RWPE2 (cell line): ENCODE data around the gene KCNB1.

Source experiments
- ATAC-seq: fragments of 200-7000 bp; cut with Tn5 transposase; 3 replicates; pipeline ENCODE4 v1.9.1; 2021; ENCODE audit warnings: low read depth
- DNase-seq: peaks from one replicate; pipeline ENCODE4 v3.0.0-alpha.2; 2020; ENCODE audit warnings: low spot score
- H3K27ac ChIP-seq: fragments of 450-650 bp; 2 replicates; pipeline ENCODE4 v1.5.1; 2017; ENCODE audit warnings: mild to moderate bottlenecking; ENCODE audit not compliant: poor library complexity, severe bottlenecking
- H3K27me3 ChIP-seq: fragments of 250-450 bp; sonication (Bioruptor Pico); 2 replicates; pipeline ENCODE4 v1.5.1; 2021; ENCODE audit warnings: mild to moderate bottlenecking, moderate library complexity; ENCODE audit not compliant: insufficient read depth, poor library complexity, severe bottlenecking
- H3K36me3 ChIP-seq: fragments of 250-450 bp; sonication (Bioruptor Pico); 2 replicates; pipeline ENCODE4 v1.5.1; 2020; ENCODE audit warnings: low read depth, mild to moderate bottlenecking, moderate library complexity
- H3K4me1 ChIP-seq: fragments of 250-450 bp; sonication (Bioruptor Pico); 2 replicates; pipeline ENCODE4 v1.5.1; 2021; ENCODE audit warnings: mild to moderate bottlenecking, moderate library complexity; ENCODE audit not compliant: insufficient read depth, poor library complexity, severe bottlenecking
- H3K4me3 ChIP-seq: fragments of 250-450 bp; sonication (Bioruptor Pico); 2 replicates; pipeline ENCODE4 v1.5.1; 2021; ENCODE audit warnings: mild to moderate bottlenecking, moderate library complexity; ENCODE audit not compliant: severe bottlenecking
- H3K9me3 ChIP-seq: fragments of 250-450 bp; sonication (Bioruptor Pico); 2 replicates; pipeline ENCODE4 v1.5.1; 2021; ENCODE audit warnings: mild to moderate bottlenecking, moderate library complexity; ENCODE audit not compliant: severe bottlenecking
- TF ChIP-seq, protein P1 (sequence below): fragments of 450-650 bp; IDR thresholded peaks from one replicate; pipeline ENCODE4 v1.5.1; 2017; ENCODE audit warnings: mild to moderate bottlenecking, moderate library complexity; ENCODE audit not compliant: poor library complexity, severe bottlenecking

KCNB1 gene

DNA sequence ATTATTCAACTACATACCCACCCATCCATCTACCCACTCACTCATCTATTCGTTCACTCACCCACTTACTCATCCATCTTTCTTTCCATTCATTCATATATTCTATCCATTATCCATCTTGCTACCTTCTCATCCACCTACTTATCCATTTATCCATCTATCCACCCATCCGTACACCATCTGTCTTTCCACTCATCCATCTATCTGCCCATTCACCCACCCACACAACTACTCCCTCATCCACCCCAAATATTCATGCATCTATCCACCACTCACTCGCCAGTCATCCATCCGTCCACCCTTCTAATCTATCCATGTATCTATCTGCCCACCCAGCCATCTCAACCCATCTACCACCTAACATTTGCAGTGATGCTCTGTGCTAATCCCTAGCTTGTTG is 13.6 kb upstream of the KCNB1 start:
- no peak for ATAC-seq

GRCh38 chr20:49490689-49491088 is 8.2 kb upstream of the KCNB1 start:
- Histone ChIP-seq H3K36me3 (no peaks in the 10 kb centered on the region), H3K4me1 (no peaks in the 10 kb centered on the region), H3K27me3 (peaks cover 34% of the 10 kb centered on the region), H3K27ac (no peak overlapping the region), H3K9me3 (no peaks in the 10 kb centered on the region), H3K4me3 (no peak overlapping the region)
- TF ChIP-seq, protein P1, sequence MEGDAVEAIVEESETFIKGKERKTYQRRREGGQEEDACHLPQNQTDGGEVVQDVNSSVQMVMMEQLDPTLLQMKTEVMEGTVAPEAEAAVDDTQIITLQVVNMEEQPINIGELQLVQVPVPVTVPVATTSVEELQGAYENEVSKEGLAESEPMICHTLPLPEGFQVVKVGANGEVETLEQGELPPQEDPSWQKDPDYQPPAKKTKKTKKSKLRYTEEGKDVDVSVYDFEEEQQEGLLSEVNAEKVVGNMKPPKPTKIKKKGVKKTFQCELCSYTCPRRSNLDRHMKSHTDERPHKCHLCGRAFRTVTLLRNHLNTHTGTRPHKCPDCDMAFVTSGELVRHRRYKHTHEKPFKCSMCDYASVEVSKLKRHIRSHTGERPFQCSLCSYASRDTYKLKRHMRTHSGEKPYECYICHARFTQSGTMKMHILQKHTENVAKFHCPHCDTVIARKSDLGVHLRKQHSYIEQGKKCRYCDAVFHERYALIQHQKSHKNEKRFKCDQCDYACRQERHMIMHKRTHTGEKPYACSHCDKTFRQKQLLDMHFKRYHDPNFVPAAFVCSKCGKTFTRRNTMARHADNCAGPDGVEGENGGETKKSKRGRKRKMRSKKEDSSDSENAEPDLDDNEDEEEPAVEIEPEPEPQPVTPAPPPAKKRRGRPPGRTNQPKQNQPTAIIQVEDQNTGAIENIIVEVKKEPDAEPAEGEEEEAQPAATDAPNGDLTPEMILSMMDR, result no peak
- ATAC-seq (no peak), DNase-seq (no peak)

More for the DNA sequence above, 13.6 kb upstream of the KCNB1 start:
- Histone ChIP-seq H3K9me3 (no peaks in the 10 kb centered on the region), H3K4me1 (no peaks in the 10 kb centered on the region), H3K36me3 (no peaks in the 10 kb centered on the region), H3K27ac (no peak overlapping the region), H3K27me3 (peaks cover 16% of the 10 kb centered on the region), H3K4me3 (no peak overlapping the region)
- TF ChIP-seq, protein P1, result no peak
- no peak for DNase-seq

GRCh38 chr20:49489688-49490087 is 7.2 kb upstream of the KCNB1 start:
- no peaks in the 10 kb centered on the region for H3K36me3 ChIP-seq
- DNase-seq, result no peak
- no peaks in the 10 kb centered on the region for H3K4me1 ChIP-seq
- peaks cover 42% of the 10 kb centered on the region for H3K27me3 ChIP-seq
- TF ChIP-seq, protein P1, result no peak
- no peak for ATAC-seq
- H3K27ac ChIP-seq, result no peak overlapping the region
- no peaks in the 10 kb centered on the region for H3K9me3 ChIP-seq
- no peak overlapping the region for H3K4me3 ChIP-seq

DNA sequence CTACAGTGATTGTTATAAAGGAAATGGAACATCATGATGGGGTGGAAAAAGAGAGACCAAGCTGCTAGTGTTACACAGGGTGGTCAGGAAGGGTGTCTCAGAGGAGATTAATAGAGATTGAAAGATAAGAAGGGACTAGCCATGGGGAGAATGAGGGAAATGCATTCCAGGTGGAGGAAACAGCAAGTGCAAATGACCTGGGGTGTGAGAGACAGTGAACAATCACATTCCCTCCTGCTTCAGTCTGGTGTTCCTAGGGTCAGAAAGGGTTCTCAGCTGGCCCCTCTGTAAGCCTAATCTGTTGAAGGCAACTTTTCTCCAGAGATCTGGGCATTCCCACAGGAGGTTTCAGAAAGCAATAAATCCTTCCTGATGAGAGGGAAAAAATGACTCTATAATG is 3.6 kb upstream of the KCNB1 start:
- Histone ChIP-seq H3K36me3 (no peaks in the 10 kb centered on the region), H3K9me3 (no peaks in the 10 kb centered on the region), H3K27ac (no peak overlapping the region), H3K4me1 (no peaks in the 10 kb centered on the region), H3K27me3 (peaks cover 53% of the 10 kb centered on the region), H3K4me3 (no peak overlapping the region)
- TF ChIP-seq, protein P1, result no peak
- no peak for DNase-seq
- ATAC-seq, result no peak

- DNase-seq, result no peak
- H3K27ac ChIP-seq, result no peak overlapping the region
- H3K36me3 ChIP-seq, result no peaks in the 10 kb centered on the region
- no peak overlapping the region for H3K4me3 ChIP-seq
- H3K9me3 ChIP-seq, result no peaks in the 10 kb centered on the region
- H3K27me3 ChIP-seq, result peaks cover 50% of the 10 kb centered on the region
- TF ChIP-seq, protein P1, result no peak
- ATAC-seq, result no peak
- no peaks in the 10 kb centered on the region for H3K4me1 ChIP-seq
Measured at GRCh38 chr20:49485563-49485962, 3.1 kb upstream of the KCNB1 start.
